Stomach (tissue), 9 donors: ENCODE measurements around the gene C10orf90. TPM values are rescaled to one million over a fixed set of nuclear protein-coding genes. Genes with fewer than 3 reads are reported as not detected.

Source experiments
- DNase-seq, 2 donors: peaks; one replicate each; pipeline versions ENCODE4 v3.0.0 to v3.0.0-alpha.2; 2013 to 2019
- H3K27ac ChIP-seq, 5 donors: fragments of 200-600 bp in 4 of 5; sonication (generic) in 4 of 5; one replicate each; pipeline ENCODE4 v1.5.1; 2013 to 2019; ENCODE audit warnings: mild to moderate bottlenecking in 1 of 5, moderate library complexity in 1 of 5
- H3K27me3 ChIP-seq, 3 donors: fragments of 200-600 bp; sonication (generic); one replicate each; pipeline ENCODE4 v1.5.1; 2017 to 2019; ENCODE audit warnings: mixed run types in 1 of 3
- H3K36me3 ChIP-seq, 4 donors: fragments of 200-600 bp; sonication (generic); 1 replicate in 3 of 4; 2 replicates in 1 of 4; pipeline ENCODE4 v1.5.1; 2016 to 2019
- H3K4me1 ChIP-seq, 4 donors: fragments of 200-600 bp; sonication (generic); one replicate each; pipeline ENCODE4 v1.5.1; 2016 to 2019
- H3K4me3 ChIP-seq, 4 donors: fragments of 200-600 bp; sonication (generic) in 3 of 4; one replicate each; pipeline ENCODE4 v1.5.1; 2016 to 2019; ENCODE audit warnings: mild to moderate bottlenecking in 1 of 4
- H3K9me3 ChIP-seq, 4 donors: fragments of 200-600 bp; sonication (generic); one replicate each; pipeline ENCODE4 v1.5.1; 2016 to 2019
- EP300 ChIP-seq: sonication (generic); formaldehyde crosslinking; IDR thresholded peaks from one replicate; pipeline ENCODE4 v1.6.1; 2017; ENCODE audit warnings: antibody characterized with exemption
- POLR2A ChIP-seq, 4 donors: fragments of 450-650 bp; IDR thresholded peaks; one replicate each; pipeline ENCODE4 v1.6.1; 2016; ENCODE audit warnings: antibody characterized with exemption in 4 of 4, control low read depth in 2 of 4, mild to moderate bottlenecking in 1 of 4, moderate library complexity in 1 of 4
- POLR2AphosphoS5 ChIP-seq, 3 donors: sonication (generic); formaldehyde crosslinking; IDR thresholded peaks; one replicate each; pipeline ENCODE4 v1.6.1; 2016; ENCODE audit warnings: antibody characterized with exemption in 3 of 3
- WGBS, 5 donors: extraction: QIAGEN DNeasy Blood & Tissue Kit in 3 of 5; methylation state at CpG; one replicate each; pipeline versions ENCODE4 v1.1.5 to v1.1.7; 2013 to 2018; 5-methylcytosine and 5-hydroxymethylcytosine counted together
- intact Hi-C: fragments of 100-400 bp; cut with DNase I; formaldehyde crosslinking; loops from one replicate; pipeline ENCODE4 v1.15.1; 2023; ENCODE audit warnings: low total_unique reads
- polyA plus RNA-seq, 3 donors: library from polyadenylated mRNA; stranded (reverse); fragments of 200-250 nt; gene quantifications; one replicate each; pipeline ENCODE4 v1.2.3, GENCODE V29; 2013
- total RNA-seq, 5 donors: library from RNA; depleted of rRNA; stranded (reverse); fragments of >200 nt; gene quantifications; one replicate each; pipeline versions ENCODE4 v1.1.0 to v1.2.3, GENCODE V29; 2014 to 2016
- TF ChIP-seq, protein P1 (sequence below), 7 experiments: fragments of 450-650 bp in 4 of 7; fragments of 200-600 bp in 3 of 7; sonication (generic) in 3 of 7; IDR thresholded peaks; one replicate each; pipeline ENCODE4 v1.5.1; 2016 to 2019; ENCODE audit warnings: antibody characterized with exemption in 7 of 7, control low read depth in 2 of 7, mild to moderate bottlenecking in 1 of 7
- donor health status: healthy with polysubstance abuse.
- donor health status: Bipolar disorder and iron deficiency.
- donor health status: healthy.

C10orf90 gene
- total and polyA plus RNA-seq, 8 donors = not detected

DNA sequence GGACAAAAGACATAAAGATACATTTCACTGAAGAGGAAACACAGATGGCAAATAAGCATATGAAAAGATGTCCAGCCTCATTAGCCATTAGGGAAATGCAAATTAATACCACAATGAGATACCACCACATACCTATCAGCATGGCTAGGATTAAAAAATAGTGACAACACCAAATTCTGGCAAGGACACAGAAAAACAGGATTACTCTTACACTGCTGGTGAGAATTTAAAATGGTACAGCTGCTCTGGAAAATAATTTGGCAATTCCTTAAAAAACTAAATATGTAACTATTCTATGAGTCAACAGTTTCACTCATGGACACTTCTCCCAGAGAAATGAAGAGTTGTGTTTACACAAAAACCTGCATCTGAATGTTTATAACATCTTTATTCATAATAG is 121.1 kb downstream of the C10orf90 start:
- no peak overlapping the region for H3K4me3 ChIP-seq
- no peaks in the 10 kb centered on the region for H3K4me1 ChIP-seq
- H3K36me3 ChIP-seq = no peaks in the 10 kb centered on the region
- H3K27me3 ChIP-seq = no peaks in the 10 kb centered on the region
- TF ChIP-seq POLR2A (IDR thresholded peaks at IDR 0.05) = no peak
- TF ChIP-seq, protein P1, sequence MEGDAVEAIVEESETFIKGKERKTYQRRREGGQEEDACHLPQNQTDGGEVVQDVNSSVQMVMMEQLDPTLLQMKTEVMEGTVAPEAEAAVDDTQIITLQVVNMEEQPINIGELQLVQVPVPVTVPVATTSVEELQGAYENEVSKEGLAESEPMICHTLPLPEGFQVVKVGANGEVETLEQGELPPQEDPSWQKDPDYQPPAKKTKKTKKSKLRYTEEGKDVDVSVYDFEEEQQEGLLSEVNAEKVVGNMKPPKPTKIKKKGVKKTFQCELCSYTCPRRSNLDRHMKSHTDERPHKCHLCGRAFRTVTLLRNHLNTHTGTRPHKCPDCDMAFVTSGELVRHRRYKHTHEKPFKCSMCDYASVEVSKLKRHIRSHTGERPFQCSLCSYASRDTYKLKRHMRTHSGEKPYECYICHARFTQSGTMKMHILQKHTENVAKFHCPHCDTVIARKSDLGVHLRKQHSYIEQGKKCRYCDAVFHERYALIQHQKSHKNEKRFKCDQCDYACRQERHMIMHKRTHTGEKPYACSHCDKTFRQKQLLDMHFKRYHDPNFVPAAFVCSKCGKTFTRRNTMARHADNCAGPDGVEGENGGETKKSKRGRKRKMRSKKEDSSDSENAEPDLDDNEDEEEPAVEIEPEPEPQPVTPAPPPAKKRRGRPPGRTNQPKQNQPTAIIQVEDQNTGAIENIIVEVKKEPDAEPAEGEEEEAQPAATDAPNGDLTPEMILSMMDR (IDR thresholded peaks at IDR 0.05) = no peak
- TF ChIP-seq POLR2AphosphoS5 (IDR thresholded peaks at IDR 0.05) = no peak
- TF ChIP-seq EP300 = no peak
- H3K9me3 ChIP-seq = no peaks in the 10 kb centered on the region
- no peak overlapping the region for H3K27ac ChIP-seq
- no peak for DNase-seq
- intact Hi-C loops = no loop called here

DNA sequence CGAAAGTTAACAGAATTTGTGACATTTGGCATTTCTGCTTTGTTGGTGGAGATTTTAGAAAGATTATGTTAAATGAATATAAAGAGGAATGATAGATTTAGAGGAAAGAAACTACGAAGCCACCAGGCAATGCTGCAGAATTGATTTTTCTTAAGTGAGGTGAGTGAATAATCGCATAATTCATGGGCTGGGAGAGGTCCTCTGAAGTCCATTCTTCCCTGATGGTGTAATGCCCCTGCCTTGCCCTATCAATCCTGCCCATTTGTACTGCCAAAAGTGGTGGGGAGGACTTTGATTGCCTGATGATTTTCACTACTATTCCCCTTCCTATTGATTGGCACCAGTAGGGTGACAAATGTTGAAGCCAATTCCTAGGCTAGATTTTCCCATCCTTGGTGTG is 125.9 kb downstream of the C10orf90 start:
- H3K9me3 ChIP-seq = no peaks in the 10 kb centered on the region
- no peak overlapping the region for H3K27ac ChIP-seq
- DNase-seq = no peak
- H3K27me3 ChIP-seq = no peaks in the 10 kb centered on the region
- no peak overlapping the region for H3K4me3 ChIP-seq
- no peaks in the 10 kb centered on the region for H3K4me1 ChIP-seq
- no peak for TF ChIP-seq POLR2A (IDR thresholded peaks at IDR 0.05)
- TF ChIP-seq POLR2AphosphoS5 (IDR thresholded peaks at IDR 0.05) = no peak
- TF ChIP-seq, protein P1 (IDR thresholded peaks at IDR 0.05) = no peak
- TF ChIP-seq EP300 = no peak
- H3K36me3 ChIP-seq = no peaks in the 10 kb centered on the region
- WGBS, 5 donors = 63 to 81% (median 70%) methylated on average over 3 of the region's 3 CpGs
- intact Hi-C loops = no loop called here

DNA sequence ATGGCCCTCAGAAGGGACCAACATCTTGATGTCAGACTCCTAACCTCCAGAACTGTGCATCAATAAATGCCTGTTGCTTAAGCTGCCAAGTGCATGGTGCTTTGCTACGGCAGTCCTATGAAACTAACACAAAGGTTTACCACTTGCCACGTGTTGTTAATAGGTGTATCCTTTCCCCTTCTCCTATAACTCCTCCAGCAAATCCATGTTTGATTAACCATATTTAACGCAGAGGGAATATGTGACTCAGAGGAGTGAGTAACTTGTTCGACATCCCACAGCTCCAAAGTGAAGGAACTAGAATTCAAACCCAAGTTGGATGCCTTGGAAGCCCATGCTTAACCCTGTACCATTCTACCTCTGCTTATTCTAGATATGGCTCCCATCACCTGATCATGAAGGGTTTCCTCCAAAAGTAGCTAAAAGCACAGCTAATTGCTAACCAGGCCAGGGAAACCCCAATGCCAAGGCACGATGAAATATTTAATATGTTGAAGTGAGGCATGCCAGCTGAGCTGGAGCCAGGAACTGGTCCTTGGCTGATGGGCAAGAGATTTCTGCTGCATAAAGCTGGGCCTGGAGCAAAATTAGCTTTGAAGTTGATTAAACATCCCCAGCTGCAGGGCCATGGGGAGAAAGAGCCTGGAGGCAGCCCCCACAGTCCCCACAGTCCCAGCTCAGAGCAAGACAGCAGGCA is 131.9 kb downstream of the C10orf90 start:
- TF ChIP-seq POLR2A (IDR thresholded peaks at IDR 0.05) (no peak), EP300 (no peak), POLR2AphosphoS5 (IDR thresholded peaks at IDR 0.05) (no peak)
- TF ChIP-seq, protein P1 (IDR thresholded peaks at IDR 0.05) = no peak
- Histone ChIP-seq H3K4me3 (no peak overlapping the region), H3K36me3 (no peaks in the 10 kb centered on the region), H3K27me3 (no peaks in the 10 kb centered on the region), H3K9me3 (no peaks in the 10 kb centered on the region), H3K4me1 (peaks cover 0 to 9% (median 4%) of the 10 kb centered on the region in 4 donors), H3K27ac (peak overlapping the region in 1 of 5 donors; percentile 26)
- 36 to 65% (median 47%) methylated on average over 5 of the region's 5 CpGs for WGBS, 5 donors
- DNase-seq = peak in 1 of 2 donors; percentile 79
- intact Hi-C loops = no loop called here

DNA sequence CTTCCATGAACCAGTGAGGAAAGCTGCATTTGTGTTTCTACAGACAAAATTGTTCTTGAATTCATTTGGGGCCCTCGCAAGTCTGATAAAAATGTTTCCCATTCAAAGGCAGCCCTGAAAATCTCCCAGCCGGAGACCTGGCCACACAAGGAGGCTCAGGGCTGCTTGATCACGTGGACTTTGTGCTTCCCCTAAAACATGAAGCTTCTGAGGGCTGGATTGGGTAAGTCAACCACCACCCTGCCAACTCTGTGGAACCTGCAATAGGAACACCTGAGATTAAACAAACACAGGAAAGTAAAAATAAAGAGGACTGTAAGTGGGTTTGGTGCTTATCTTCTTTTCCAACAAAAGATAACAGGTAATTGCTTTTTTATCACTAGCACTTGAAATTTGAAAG is 133.8 kb downstream of the C10orf90 start:
- intact Hi-C loops = no loop called here
- 35 to 63% (median 43%) methylated on average over 3 of the region's 3 CpGs for WGBS, 5 donors
- no peak for TF ChIP-seq POLR2A (IDR thresholded peaks at IDR 0.05)
- peak in 1 of 3 donors; percentile 19 for TF ChIP-seq POLR2AphosphoS5 (IDR thresholded peaks at IDR 0.05)

DNA sequence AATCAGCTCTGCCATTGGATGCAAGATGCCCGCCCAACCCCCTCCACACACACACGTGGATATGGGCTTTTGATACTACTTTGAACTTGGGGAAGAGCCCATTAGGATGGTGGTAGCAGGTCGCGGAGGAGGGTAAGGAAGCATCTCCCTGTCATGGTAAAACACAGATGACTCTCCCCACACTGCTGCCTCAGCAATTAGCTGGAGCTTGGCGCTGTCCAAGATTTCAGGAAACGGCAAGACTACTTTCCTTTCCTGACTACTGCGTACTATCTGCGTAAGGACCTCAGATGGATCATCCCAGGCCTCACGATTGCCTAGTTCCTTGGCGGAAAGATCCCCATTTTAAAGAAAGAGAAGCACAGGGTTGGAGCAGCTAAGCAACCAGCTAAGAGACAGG is 134.3 kb downstream of the C10orf90 start:
- peaks cover 0 to 9% (median 4%) of the 10 kb centered on the region in 4 donors for H3K4me1 ChIP-seq
- TF ChIP-seq EP300 (no peak), POLR2A (IDR thresholded peaks at IDR 0.05) (no peak), POLR2AphosphoS5 (IDR thresholded peaks at IDR 0.05) (no peak)
- TF ChIP-seq, protein P1 (IDR thresholded peaks at IDR 0.05) = no peak

More for the DNA sequence above, 133.8 kb downstream of the C10orf90 start:
- Histone ChIP-seq H3K4me1 (peaks cover 0 to 9% (median 4%) of the 10 kb centered on the region in 4 donors), H3K27me3 (no peaks in the 10 kb centered on the region), H3K27ac (peak overlapping the region in 3 of 5 donors; percentile 6 to 22 (median 16)), H3K4me3 (no peak overlapping the region), H3K9me3 (no peaks in the 10 kb centered on the region), H3K36me3 (no peaks in the 10 kb centered on the region)
- DNase-seq = peak in 1 of 2 donors; percentile 75

More for the DNA sequence above, 134.3 kb downstream of the C10orf90 start:
- peak overlapping the region in 3 of 5 donors; percentile 6 to 22 (median 16) for H3K27ac ChIP-seq
- no peak overlapping the region for H3K4me3 ChIP-seq
- H3K36me3 ChIP-seq = no peaks in the 10 kb centered on the region
- peak in 1 of 2 donors; percentile 53 for DNase-seq
- intact Hi-C loops = no loop called here
- 49 to 72% (median 66%) methylated on average over 10 of the region's 10 CpGs for WGBS, 5 donors
- H3K27me3 ChIP-seq = no peaks in the 10 kb centered on the region
- H3K9me3 ChIP-seq = no peaks in the 10 kb centered on the region
